GM20431 (cell line): Measurements from ENCODE around the gene SH2D2A.

Experiments
- in situ Hi-C: fragments of 300-500 bp; cut with MseI, MboI; formaldehyde crosslinking; loops from one replicate; pipeline ENCODE4 v1.15.0; 2020; ENCODE audit warnings: low sequenced_read_pairs; ENCODE audit not compliant: unreplicated experiment

The SH2D2A gene

GRCh38 chr1:156816561-156817328 lies at the start of gene SH2D2A:
TSS of gene SH2D2A (minus strand) at chr1:156816848. CDS start at chr1:156816708, 140 bp downstream.
- in situ Hi-C loops: no loop called here

- in situ Hi-C loops: no loop called here
Measured at GRCh38 chr1:156865865-156866248, 49.2 kb upstream of the SH2D2A start.

GRCh38 chr1:156865258-156865657 lies 48.6 kb upstream of the SH2D2A start:
- in situ Hi-C loops: no loop called here

GRCh38 chr1:156864796-156865195 lies 48.1 kb upstream of the SH2D2A start:
- in situ Hi-C loops: no loop called here

DNA sequence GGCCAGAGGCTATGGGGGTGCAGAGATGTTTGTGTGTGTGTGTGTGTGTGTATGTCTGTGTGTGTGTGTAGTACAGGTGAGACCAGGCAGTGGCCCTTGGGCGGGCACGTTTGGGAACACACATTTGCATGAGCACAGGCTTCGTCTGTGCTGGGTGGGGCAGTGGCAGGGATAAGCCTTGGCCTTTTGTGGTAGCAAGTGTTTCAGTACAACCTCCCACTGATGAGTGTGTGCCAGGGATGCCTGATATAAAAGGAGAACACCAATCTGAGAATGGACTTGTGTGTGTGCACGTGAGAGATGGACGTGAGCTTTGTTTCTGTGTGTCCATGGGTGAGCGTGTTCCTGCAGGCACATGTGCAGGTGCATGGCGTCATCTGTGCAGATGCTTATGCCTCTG lies 47.0 kb upstream of the SH2D2A start:
- in situ Hi-C loops: no loop called here

DNA sequence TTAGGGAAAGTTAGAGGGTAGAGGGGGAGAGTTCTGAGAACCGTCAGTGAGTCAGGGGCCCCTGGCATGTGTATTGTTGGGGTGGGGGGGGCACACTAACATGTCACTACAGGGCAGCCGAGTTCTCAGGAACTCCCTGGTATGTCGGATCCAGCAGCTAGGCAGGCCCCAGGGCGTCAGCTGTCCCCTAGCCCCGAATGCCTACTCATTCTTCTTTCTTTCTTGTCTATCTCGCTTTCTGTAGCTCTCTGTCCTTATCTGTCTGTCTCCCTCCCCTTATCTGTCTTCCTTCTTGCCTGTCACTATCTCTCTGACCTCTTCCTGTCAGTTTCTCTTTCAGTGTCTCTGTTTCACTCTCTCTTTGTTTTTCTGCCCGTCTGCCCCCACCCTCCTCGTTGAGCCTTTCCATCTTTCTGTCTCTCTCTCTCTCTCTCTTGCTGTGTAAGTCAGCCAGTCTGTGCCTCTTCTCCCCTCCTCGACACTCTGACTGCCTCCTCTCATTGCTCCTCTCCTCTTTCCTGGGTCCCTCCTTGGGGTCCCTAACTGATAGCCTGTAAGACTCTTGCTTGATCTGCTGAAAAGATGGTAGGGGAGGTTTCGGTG lies 46.5 kb upstream of the SH2D2A start:
- in situ Hi-C loops: no loop called here

GRCh38 chr1:156862584-156862983 lies 45.9 kb upstream of the SH2D2A start:
- in situ Hi-C loops: no loop called here

DNA sequence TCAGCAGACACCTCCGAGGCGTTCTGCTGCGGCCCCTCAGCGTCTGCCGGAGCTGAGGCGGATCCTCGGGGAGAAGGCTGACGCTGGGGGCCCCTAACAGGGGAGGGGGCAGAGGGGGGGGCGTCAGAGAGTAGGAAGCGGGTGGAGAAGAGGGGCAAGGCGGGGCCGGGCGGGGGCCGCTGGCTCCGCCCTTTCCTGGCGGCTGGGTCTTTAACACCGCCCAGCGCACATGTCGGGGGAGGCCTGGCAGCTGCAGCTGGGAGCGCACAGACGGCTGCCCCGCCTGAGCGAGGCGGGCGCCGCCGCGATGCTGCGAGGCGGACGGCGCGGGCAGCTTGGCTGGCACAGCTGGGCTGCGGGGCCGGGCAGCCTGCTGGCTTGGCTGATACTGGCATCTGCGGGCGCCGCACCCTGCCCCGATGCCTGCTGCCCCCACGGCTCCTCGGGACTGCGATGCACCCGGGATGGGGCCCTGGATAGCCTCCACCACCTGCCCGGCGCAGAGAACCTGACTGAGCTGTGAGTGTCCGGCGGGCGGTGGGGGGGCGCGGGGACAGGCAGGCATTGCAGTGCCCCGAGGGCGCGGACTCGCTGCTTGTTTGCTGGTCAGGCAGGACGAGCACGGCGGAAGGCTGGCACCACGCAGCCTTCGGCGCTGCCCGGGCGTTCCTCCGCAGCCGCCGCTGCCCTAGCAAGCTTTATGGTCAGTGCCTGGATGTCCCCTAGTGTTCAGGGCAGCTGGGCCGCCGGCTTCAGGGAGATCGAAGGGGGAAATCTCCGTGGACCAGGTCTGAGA lies 44.2 kb upstream of the SH2D2A start, which contains the start of gene NTRK1:
Gene NTRK1 (plus strand): TSS at position 238 of the 796 bp plus-strand sequence. CDS start 70 bp downstream, at position 308.
- in situ Hi-C loops: no loop called here

- in situ Hi-C loops: no loop called here
Measured at GRCh38 chr1:156860113-156860627, 43.5 kb upstream of the SH2D2A start.

- in situ Hi-C loops: no loop called here
Measured at GRCh38 chr1:156859523-156860112, 43.0 kb upstream of the SH2D2A start.

- in situ Hi-C loops: no loop called here
Measured at GRCh38 chr1:156858959-156859522, 42.4 kb upstream of the SH2D2A start, which contains the start of gene INSRR. TSS of gene INSRR (minus strand) at chr1:156859117. CDS start at chr1:156858621, 496 bp downstream.

DNA sequence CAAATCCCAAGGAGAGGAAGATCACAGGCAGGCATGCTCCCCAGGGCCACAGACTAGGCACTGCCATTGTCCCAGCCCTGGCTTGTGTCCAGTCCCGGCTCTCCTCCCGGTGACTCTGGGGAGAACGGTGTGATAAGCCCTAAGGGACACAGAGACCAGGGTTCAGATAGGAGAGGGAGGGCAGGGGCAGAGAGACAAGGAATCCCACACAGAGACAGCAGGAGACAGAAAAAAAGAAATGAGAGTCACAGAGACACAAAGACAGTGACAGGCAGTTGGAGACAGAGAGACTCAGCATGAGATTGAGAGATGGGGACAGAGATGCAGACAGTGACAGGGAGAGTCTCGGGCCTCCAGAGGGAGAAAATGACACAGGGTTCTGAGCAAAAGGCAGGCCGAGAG lies 41.9 kb upstream of the SH2D2A start:
- in situ Hi-C loops: no loop called here

DNA sequence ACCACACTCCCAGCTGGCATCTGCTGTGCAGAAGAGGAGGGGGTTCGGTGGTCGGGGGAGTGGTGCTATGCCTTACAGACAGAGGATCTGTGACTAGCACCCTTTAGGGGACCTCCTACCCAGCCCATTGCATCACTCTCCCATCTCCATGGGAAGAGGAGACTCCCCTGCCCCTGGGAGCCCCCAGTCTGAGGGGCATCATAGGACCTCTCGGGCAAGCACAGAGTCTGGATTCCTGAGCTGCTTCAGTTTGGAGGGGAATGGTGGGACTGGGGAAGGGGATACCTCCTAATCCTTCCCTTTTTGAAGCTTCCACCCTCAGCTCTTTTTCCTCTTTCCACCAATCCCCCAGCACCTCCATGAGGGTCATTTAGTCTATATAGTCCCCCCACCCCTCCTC lies 40.9 kb upstream of the SH2D2A start:
- in situ Hi-C loops: no loop called here

- in situ Hi-C loops: no loop called here
Measured at GRCh38 chr1:156856282-156856785, 39.7 kb upstream of the SH2D2A start.

GRCh38 chr1:156854634-156855033 lies 38.0 kb upstream of the SH2D2A start:
- in situ Hi-C loops: no loop called here

GRCh38 chr1:156853761-156854160 lies 37.1 kb upstream of the SH2D2A start:
- in situ Hi-C loops: no loop called here

- in situ Hi-C loops: no loop called here
Measured at GRCh38 chr1:156852418-156852874, 35.8 kb upstream of the SH2D2A start.

DNA sequence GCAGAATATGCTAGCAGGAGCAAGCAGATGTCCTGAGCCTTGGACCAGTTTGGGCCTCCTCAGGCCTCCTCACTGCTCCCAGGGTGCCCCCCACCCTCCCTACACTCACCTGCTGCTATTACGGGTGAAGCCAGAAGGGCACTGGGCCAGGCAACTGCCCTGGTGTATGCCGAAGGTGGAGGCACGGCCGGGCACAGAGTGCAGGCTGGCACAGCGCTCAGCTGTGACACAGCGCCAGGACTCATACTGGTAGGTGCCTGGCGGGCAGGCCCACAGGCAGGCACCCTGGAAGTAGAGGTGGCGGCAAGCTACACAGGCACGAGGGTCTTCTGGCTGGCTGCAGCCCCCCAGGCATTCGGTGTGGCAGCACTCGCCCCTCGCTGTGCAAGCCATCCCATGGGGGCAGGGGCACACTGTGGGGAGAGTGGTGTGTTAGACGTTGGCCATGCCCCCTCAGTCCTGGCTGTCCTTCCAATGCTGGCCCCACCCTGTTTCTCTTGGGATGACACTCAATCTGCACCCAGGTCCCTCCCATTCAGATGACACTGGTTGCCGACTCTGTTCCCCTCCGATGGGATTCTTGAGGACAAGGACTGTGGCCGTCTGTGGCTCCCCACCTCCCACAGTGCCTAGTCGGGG lies 35.2 kb upstream of the SH2D2A start:
- in situ Hi-C loops: no loop called here

- in situ Hi-C loops: no loop called here
Measured at GRCh38 chr1:156849151-156849496, 32.5 kb upstream of the SH2D2A start.
